Ecto neural progenitor cell (in vitro differentiated cells): ENCODE data around the gene C4BPA.

ENCODE experiments used
- DNase-seq: peaks from one replicate; pipeline ENCODE4 v3.0.0-alpha.2; 2018; ENCODE audit warnings: low spot score

The C4BPA gene

DNA sequence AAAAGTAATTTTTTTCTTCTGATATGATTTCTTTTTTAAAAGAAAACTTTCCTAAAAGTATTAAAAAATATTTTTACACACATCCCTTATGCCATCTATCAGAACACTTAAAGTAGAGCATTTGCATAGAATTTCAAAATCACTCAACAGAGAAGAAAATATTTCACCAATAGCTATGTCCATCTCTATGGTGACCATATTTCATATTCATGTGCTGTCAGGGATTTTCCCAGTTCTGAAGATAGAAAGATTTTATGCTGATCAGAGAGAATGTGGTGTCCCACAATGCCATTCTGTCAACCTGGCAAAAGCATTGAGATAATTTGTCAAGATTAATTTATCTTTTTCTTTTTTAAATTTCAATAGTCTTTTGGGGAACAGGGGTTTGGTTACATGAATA is 87.0 kb downstream of the C4BPA start:
- DNase-seq = no peak

DNA sequence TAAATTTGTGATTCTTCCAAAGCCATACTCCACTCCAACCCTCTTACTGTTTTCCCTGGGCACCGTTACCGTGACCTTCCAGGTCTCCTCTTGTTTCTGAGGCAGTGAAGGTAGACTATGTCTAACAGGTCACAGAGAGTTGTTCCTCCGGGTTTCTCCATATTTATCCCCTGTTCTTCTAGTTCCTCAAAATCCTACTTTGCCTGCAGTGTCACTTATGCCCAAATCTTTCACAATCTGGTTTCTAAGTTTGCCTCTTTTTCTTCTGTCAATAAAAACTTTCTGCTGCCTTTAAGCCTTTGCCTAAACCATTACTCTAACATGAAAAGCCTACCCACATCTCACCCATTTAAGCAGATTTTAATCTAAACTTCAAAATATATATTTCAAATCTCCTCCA is 87.7 kb downstream of the C4BPA start:
- DNase-seq = no peak

DNA sequence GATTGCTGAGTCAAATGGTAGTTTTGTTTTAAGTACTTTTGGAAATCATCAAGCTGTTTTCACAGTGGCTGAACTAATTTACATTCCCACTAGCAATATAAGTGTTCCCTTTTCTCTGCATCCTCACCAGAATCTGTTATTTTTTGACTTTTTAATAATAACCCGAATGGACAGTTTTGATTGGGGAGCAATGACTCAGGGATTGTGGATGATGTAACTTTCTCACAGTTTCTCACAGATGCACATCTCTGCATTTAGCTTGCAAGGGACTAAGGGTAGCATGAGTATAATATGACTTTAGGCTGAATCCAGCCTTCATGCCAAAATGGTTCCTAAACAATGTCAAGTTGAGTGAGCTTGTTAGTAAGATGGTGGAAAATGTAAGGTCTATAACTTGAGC is 90.2 kb downstream of the C4BPA start:
- no peak for DNase-seq
